ENCODE results near the gene PYGL. TPM values are rescaled to one million over a fixed set of nuclear protein-coding genes. Genes with fewer than 3 reads are reported as not detected.

PYGL gene
- total RNA-seq, 1 donor from 2014 or later, result 27.3 TPM

DNA sequence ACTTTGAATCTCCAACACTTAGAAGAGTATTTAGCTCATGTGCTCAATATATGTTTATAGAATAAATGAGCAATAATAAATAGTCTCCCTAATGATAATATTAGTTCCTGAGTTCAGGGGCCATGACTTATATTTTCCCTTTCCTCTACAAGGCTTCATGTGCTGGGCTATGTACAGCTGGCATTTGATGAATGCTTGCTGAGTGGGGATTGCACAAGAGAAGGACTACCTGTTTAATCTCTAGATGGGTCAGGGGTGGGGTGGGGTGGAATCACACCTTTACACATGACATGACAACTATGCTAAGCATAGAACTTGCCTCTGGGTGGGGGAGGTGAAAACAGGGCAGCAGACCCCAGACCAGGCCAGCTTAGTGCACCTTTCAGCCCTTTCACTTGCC, 80.0 kb downstream of the PYGL start:
- Mint-ChIP-seq H3K9me3 (no peaks in the 10 kb centered on the region), H3K4me1 (ENCODE audit: unreplicated experiment) (peaks cover 26% of the 10 kb centered on the region)

GRCh38 chr14:50862036-50862570, 82.2 kb downstream of the PYGL start:
- TF ChIP-seq, protein P1, sequence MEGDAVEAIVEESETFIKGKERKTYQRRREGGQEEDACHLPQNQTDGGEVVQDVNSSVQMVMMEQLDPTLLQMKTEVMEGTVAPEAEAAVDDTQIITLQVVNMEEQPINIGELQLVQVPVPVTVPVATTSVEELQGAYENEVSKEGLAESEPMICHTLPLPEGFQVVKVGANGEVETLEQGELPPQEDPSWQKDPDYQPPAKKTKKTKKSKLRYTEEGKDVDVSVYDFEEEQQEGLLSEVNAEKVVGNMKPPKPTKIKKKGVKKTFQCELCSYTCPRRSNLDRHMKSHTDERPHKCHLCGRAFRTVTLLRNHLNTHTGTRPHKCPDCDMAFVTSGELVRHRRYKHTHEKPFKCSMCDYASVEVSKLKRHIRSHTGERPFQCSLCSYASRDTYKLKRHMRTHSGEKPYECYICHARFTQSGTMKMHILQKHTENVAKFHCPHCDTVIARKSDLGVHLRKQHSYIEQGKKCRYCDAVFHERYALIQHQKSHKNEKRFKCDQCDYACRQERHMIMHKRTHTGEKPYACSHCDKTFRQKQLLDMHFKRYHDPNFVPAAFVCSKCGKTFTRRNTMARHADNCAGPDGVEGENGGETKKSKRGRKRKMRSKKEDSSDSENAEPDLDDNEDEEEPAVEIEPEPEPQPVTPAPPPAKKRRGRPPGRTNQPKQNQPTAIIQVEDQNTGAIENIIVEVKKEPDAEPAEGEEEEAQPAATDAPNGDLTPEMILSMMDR (conservative IDR thresholded peaks at IDR 0.05), result no peak
- no peak overlapping the region for H3K27ac Mint-ChIP-seq
- no peaks in the 10 kb centered on the region for H3K36me3 Mint-ChIP-seq
- H3K4me1 Mint-ChIP-seq (ENCODE audit: unreplicated experiment), result peaks cover 30% of the 10 kb centered on the region
- no peak for DNase-seq (ENCODE audit: extremely low spot score, unreplicated experiment)
- no peaks in the 10 kb centered on the region for H3K27me3 Mint-ChIP-seq
- H3K4me3 Mint-ChIP-seq, result no peak overlapping the region
- no peaks in the 10 kb centered on the region for H3K9me3 Mint-ChIP-seq

More for the DNA sequence above, 80.0 kb downstream of the PYGL start:
- TF ChIP-seq, protein P1 (conservative IDR thresholded peaks at IDR 0.05), result no peak
- Mint-ChIP-seq H3K36me3 (no peaks in the 10 kb centered on the region), H3K27me3 (peaks cover 4% of the 10 kb centered on the region), H3K4me3 (no peak overlapping the region), H3K27ac (no peak overlapping the region)
- no peak for DNase-seq (ENCODE audit: extremely low spot score, unreplicated experiment)

DNA sequence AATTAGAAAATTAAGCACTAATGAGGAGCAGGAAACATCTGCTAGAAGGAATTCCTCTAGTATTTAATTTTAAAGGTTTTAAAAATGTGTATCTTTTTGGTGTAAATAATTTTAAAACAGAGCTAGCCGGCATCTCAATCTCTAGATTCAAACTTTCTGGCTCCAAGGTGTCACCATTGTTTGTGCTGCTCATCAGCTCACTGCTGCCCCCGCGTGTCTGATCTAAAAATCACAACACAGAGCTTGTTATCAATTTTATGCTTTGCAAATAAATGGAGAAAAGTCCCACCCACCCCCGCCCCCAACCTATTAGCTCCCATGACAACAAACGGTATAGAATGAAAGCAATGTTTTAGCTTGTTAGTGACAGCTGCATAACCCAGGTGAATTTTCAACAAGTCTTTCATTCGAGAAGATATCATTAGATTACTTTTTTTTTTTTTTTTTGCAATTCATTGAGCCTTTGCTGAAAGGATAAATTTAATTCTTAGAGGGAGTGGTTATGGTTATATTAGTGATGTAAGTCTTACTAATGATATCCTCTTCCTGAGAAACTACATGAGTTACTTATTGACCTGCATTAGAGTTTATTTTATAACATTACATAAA, 83.7 kb downstream of the PYGL start:
- H3K36me3 Mint-ChIP-seq, result no peaks in the 10 kb centered on the region
- DNase-seq (ENCODE audit: extremely low spot score, unreplicated experiment), result peak; percentile 85
- no peaks in the 10 kb centered on the region for H3K27me3 Mint-ChIP-seq
- H3K4me1 Mint-ChIP-seq (ENCODE audit: unreplicated experiment), result peaks cover 29% of the 10 kb centered on the region
- no peaks in the 10 kb centered on the region for H3K9me3 Mint-ChIP-seq
- H3K4me3 Mint-ChIP-seq, result peak overlapping the region; percentile 81
- TF ChIP-seq, protein P1 (conservative IDR thresholded peaks at IDR 0.05), result peak; percentile 89
- peak overlapping the region; percentile 73 for H3K27ac Mint-ChIP-seq

DNA sequence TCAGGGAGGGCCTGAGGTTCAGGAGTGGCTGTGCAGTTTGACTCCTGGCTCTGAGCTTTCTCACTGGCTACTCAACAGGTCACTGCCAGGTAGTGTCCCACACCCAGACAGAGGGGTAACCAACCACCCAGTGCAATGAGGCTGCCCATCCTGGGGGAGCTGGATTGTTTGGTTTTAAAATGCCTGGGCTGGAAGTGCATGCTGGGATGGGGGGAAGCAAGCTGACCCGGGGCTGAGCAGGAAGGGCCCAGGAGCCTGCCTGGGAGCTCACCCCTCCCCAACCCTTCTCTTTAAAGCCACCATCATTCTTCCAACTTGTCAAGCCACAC, 85.0 kb downstream of the PYGL start:
- TF ChIP-seq, protein P1 (conservative IDR thresholded peaks at IDR 0.05), result no peak
- H3K4me3 Mint-ChIP-seq, result peak overlapping the region; percentile 59
- H3K4me1 Mint-ChIP-seq (ENCODE audit: unreplicated experiment), result peaks cover 24% of the 10 kb centered on the region
- DNase-seq (ENCODE audit: extremely low spot score, unreplicated experiment), result no peak
- H3K27ac Mint-ChIP-seq, result no peak overlapping the region
- H3K36me3 Mint-ChIP-seq, result no peaks in the 10 kb centered on the region
- no peaks in the 10 kb centered on the region for H3K9me3 Mint-ChIP-seq
- H3K27me3 Mint-ChIP-seq, result no peaks in the 10 kb centered on the region

- Mint-ChIP-seq H3K27me3 (peaks cover 3% of the 10 kb centered on the region), H3K9me3 (no peaks in the 10 kb centered on the region), H3K36me3 (no peaks in the 10 kb centered on the region)
Observed at GRCh38 chr14:50856660-50857059, 87.6 kb downstream of the PYGL start.

More at GRCh38 chr14:50856660-50857059, 87.6 kb downstream of the PYGL start:
- no peak overlapping the region for H3K4me3 Mint-ChIP-seq
- TF ChIP-seq, protein P1 (conservative IDR thresholded peaks at IDR 0.05), result no peak
- H3K4me1 Mint-ChIP-seq (ENCODE audit: unreplicated experiment), result peaks cover 19% of the 10 kb centered on the region
- DNase-seq (ENCODE audit: extremely low spot score, unreplicated experiment), result no peak
- no peak overlapping the region for H3K27ac Mint-ChIP-seq
